ENCODE data around the gene LMTK3.
A peak's percentile ranks its signal among the peaks of the same experiment; 100 is the strongest.

LMTK3 gene

DNA sequence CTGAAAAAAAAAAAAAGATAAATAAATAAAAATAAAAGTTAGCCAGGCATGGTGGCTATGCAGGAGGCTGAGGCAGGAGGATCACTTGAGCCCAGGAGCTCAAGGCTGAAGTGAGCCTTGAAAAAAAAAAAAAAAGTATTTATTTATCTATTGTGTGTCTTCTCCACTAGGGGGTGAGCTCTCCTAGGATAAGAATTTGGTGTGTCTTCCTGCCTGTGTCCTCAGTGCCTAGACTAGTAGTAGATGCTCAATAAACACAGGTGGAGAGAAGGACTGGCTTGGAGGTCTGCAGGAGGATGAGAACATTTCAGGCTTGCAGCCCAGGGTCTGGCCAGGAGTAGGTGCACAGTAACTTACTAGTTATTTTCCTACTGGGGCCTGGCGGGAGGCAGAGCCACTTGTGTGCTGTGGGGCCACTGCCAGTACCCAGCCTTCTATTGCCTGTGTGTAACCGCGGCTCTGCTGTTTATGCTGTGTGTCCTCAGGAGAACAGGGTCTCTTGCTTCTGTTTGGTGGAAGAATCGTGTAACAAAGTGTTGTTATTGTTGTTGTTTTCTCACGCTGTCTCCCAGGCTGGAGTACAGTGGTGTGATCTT is 5.4 kb downstream of the LMTK3 start:
- TF ChIP-seq CTCF (IDR thresholded peaks at IDR 0.05; ENCODE audit: insufficient read depth, low read length, poor library complexity, severe bottlenecking), result peak; percentile 42
- H3K27me3 ChIP-seq (replicated peaks; ENCODE audit: control insufficient read depth, insufficient read depth, low read length), result peaks cover 2% of the 10 kb centered on the region
- DNase-seq (ENCODE audit: extremely low read depth, insufficient read length), result no peak
- no peaks in the 10 kb centered on the region for H3K36me3 ChIP-seq (ENCODE audit: control insufficient read depth, insufficient read depth, low read length)
- H3K4me3 ChIP-seq (replicated peaks; ENCODE audit: low read depth, low read length), result no peak overlapping the region

GRCh38 chr19:48502350-48503018 is 9.2 kb downstream of the LMTK3 start:
- H3K36me3 ChIP-seq (ENCODE audit: control insufficient read depth, insufficient read depth, low read length), result no peaks in the 10 kb centered on the region
- H3K27me3 ChIP-seq (replicated peaks; ENCODE audit: control insufficient read depth, insufficient read depth, low read length), result no peaks in the 10 kb centered on the region; the same call in 1 of the 2 replicates
- TF ChIP-seq CTCF (IDR thresholded peaks at IDR 0.05; ENCODE audit: insufficient read depth, low read length, poor library complexity, severe bottlenecking), result no peak
- H3K4me3 ChIP-seq (replicated peaks; ENCODE audit: low read depth, low read length), result no peak overlapping the region
- peak; percentile 78 for DNase-seq (ENCODE audit: extremely low read depth, insufficient read length)

- H3K27me3 ChIP-seq (replicated peaks; ENCODE audit: control insufficient read depth, insufficient read depth, low read length), result no peaks in the 10 kb centered on the region; the same call in 1 of the 2 replicates
- H3K36me3 ChIP-seq (ENCODE audit: control insufficient read depth, insufficient read depth, low read length), result no peaks in the 10 kb centered on the region
- peak; percentile 69 for DNase-seq (ENCODE audit: extremely low read depth, insufficient read length)
- H3K4me3 ChIP-seq (replicated peaks; ENCODE audit: low read depth, low read length), result no peak overlapping the region
- TF ChIP-seq CTCF (IDR thresholded peaks at IDR 0.05; ENCODE audit: insufficient read depth, low read length, poor library complexity, severe bottlenecking), result no peak
Observed at GRCh38 chr19:48501494-48502349, 9.9 kb downstream of the LMTK3 start.

DNA sequence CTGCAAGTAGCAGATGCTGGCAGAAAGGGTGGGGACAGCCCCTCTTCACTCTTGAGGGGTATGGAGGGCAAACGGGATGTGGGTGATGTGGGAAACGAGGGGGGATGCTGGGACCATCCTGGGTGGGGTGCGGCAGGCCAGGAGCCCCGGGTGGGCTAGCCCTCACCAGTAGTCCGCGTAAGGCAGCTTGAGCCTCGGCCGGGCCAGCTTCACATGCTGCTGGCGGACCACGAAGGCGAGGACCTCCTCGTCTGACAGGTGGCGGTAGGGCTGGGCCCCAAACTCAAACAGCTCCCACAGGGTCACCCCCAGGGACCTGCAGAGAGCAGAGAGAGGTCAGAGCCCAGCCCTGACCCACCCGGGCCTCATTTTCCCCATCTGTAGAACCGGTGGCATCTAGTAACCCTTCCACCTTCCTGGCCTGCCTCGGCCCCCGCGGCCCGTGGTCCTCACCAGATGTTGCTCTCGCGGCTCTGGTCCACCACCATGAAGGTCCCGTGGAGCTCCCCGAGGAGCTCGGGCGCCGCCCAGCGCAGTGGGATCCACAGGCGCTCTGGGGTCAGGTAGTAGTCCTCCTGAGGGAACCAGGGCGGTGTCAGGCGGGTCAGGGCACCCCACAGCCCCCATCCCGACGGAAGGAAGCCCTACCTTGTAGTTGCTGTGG is 10.7 kb downstream of the LMTK3 start:
- no peak for TF ChIP-seq CTCF (IDR thresholded peaks at IDR 0.05; ENCODE audit: insufficient read depth, low read length, poor library complexity, severe bottlenecking)
- H3K27me3 ChIP-seq (replicated peaks; ENCODE audit: control insufficient read depth, insufficient read depth, low read length), result no peaks in the 10 kb centered on the region; the same call in 1 of the 2 replicates
- no peak overlapping the region for H3K4me3 ChIP-seq (replicated peaks; ENCODE audit: low read depth, low read length)
- no peaks in the 10 kb centered on the region for H3K36me3 ChIP-seq (ENCODE audit: control insufficient read depth, insufficient read depth, low read length)
- no peak for DNase-seq (ENCODE audit: extremely low read depth, insufficient read length)

DNA sequence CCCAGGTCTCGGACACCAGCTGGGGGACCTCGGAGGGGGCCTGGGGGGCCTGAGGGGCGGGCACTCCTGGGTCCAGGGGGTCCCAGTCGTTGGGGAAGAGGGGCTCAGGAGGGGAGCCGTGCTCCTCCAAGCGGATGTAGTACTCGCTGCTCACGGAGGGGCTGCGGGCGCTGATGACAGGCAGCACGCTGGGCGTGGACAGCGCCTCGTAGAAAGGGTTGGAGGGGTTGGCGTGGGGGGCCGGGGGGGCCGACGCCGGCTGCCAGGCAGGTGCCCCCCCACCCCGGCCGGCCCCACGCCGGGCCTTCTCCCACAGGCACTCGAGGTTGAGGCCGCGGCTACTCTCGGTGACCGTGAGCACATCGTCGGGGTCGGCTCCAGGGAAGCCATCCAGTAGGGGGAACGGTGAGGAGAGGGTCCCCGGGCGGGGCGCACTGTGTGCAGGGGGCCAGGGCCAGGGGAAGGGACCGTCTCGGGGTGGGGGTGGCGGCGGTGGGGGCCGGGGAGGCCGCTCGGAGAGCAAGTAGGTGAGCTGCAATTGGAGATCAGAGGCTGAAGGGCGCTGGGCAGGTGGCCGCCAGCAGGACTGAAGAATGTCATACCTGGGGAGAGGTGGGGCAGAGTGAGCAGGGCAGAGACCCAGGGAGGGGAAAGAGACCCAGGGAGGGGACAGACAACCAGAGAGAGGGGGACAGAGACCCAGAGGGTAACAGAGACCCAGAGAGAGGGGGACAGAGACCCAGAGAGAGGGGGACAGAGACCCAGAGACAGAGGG is 12.1 kb downstream of the LMTK3 start:
- no peaks in the 10 kb centered on the region; the same call in 1 of the 2 replicates for H3K27me3 ChIP-seq (replicated peaks; ENCODE audit: control insufficient read depth, insufficient read depth, low read length)
- TF ChIP-seq CTCF (IDR thresholded peaks at IDR 0.05; ENCODE audit: insufficient read depth, low read length, poor library complexity, severe bottlenecking), result no peak
- H3K36me3 ChIP-seq (ENCODE audit: control insufficient read depth, insufficient read depth, low read length), result no peaks in the 10 kb centered on the region
- no peak for DNase-seq (ENCODE audit: extremely low read depth, insufficient read length)
- H3K4me3 ChIP-seq (replicated peaks; ENCODE audit: low read depth, low read length), result no peak overlapping the region
